H1 (cell line): ENCODE results near the gene PRKCH. TPM values are rescaled to one million over a fixed set of nuclear protein-coding genes. Genes with fewer than 3 reads are reported as not detected.

ENCODE experiments used
- CTCF ChIA-PET: fragments of 300-600 bp; sonication (Branson Sonifier 250); formaldehyde crosslinking; loops from one replicate; lab custom pipeline; 2021; ENCODE audit not compliant: partially characterized antibody; lab: Charles Lee
- POLR2A ChIA-PET: fragments of 300-600 bp; sonication (Branson Sonifier 250); formaldehyde crosslinking; loops from one replicate; lab custom pipeline; 2021; ENCODE audit warnings: inconsistent platforms; ENCODE audit not compliant: partially characterized antibody; lab: Charles Lee
- DNase-seq, 2 experiments: peaks; one replicate each; pipeline versions ENCODE4 v3.0.0 to v3.0.0-alpha.2; 2010 to 2022; ENCODE audit warnings: low spot score in 2 of 2, low read depth in 1 of 2, mixed read lengths in 1 of 2
- FAIRE-seq: peaks from 2 replicates; lab custom pipeline; 2011; peaks lifted over from hg19 to GRCh38; lab: Jason Lieb, UNC
- H2AFZ ChIP-seq: 2 replicates; pipeline ENCODE4 v1.8.1; 2012; ENCODE audit warnings: low read length, inconsistent platforms
- H2AK5ac ChIP-seq: 2 replicates; pipeline ENCODE4 v1.6.1; 2013; ENCODE audit warnings: low read depth, low read length
- H2BK120ac ChIP-seq: replicated peaks from 2 replicates; pipeline ENCODE3; 2013; ENCODE audit warnings: low read depth, low read length, inconsistent platforms
- H2BK12ac ChIP-seq: 2 replicates; pipeline ENCODE4 v1.6.1; 2013; ENCODE audit warnings: low read depth, low read length
- H2BK15ac ChIP-seq: 2 replicates; pipeline ENCODE4 v1.6.1; 2013; ENCODE audit warnings: low read length
- H2BK20ac ChIP-seq: 2 replicates; pipeline ENCODE4 v1.6.1; 2013; ENCODE audit warnings: low read length
- H2BK5ac ChIP-seq: 2 replicates; pipeline ENCODE4 v1.6.1; 2013; ENCODE audit warnings: low read depth, low read length
- H3K14ac ChIP-seq: 2 replicates; pipeline ENCODE4 v1.6.1; 2013; ENCODE audit warnings: inconsistent platforms; ENCODE audit not compliant: insufficient read length
- H3K18ac ChIP-seq: 2 replicates; pipeline ENCODE4 v1.6.1; 2013; ENCODE audit warnings: low read length; ENCODE audit errors: extremely low read depth
- H3K23ac ChIP-seq: 2 replicates; pipeline ENCODE4 v1.6.1; 2013; ENCODE audit warnings: inconsistent platforms; ENCODE audit not compliant: insufficient read length
- H3K23me2 ChIP-seq: 2 replicates; pipeline ENCODE4 v1.6.1; 2013; ENCODE audit warnings: low read depth, low read length
- H3K27ac ChIP-seq: 2 replicates; pipeline ENCODE4 v1.6.1; 2011; ENCODE audit warnings: low read depth, low read length, inconsistent platforms
- H3K27me3 ChIP-seq, 4 experiments: replicated peaks in 1 of 4; 1 replicate in 1 of 4; 2 replicates in 3 of 4; pipeline versions ENCODE4 v1.6.1 to v1.8.1; 2011 to 2013; ENCODE audit warnings: low read length in 3 of 4, mild to moderate bottlenecking in 3 of 4, inconsistent platforms in 2 of 4, mixed read lengths in 2 of 4, moderate library complexity in 1 of 4; ENCODE audit not compliant: control insufficient read depth in 3 of 4, insufficient read depth in 3 of 4; ENCODE audit errors: extremely low read depth in 1 of 4
- H3K36me3 ChIP-seq, 4 experiments: 2 replicates each; pipeline versions ENCODE4 v1.6.1 to v1.8.1; 2011 to 2013; ENCODE audit warnings: mild to moderate bottlenecking in 4 of 4, low read length in 3 of 4, moderate library complexity in 2 of 4, control low read depth in 1 of 4, inconsistent platforms in 1 of 4; ENCODE audit not compliant: insufficient read depth in 4 of 4, control insufficient read depth in 2 of 4
- H3K4ac ChIP-seq: replicated peaks from 2 replicates; pipeline ENCODE3; 2013; ENCODE audit warnings: low read length, low read depth, mixed read lengths, inconsistent platforms; ENCODE audit not compliant: insufficient read length
- H3K4me1 ChIP-seq, 4 experiments: replicated peaks in 1 of 4; 1 replicate in 1 of 4; 2 replicates in 3 of 4; pipeline versions ENCODE4 v1.6.1 to v1.8.1; 2011 to 2013; ENCODE audit warnings: low read length in 3 of 4, inconsistent platforms in 2 of 4, mixed read lengths in 1 of 4; ENCODE audit not compliant: insufficient read depth in 4 of 4, control insufficient read depth in 3 of 4
- H3K4me2 ChIP-seq, 2 experiments: 2 replicates each; pipeline versions ENCODE4 v1.6.1 to v1.8.1; 2011 to 2013; ENCODE audit warnings: low read depth in 2 of 2, low read length in 2 of 2, control low read depth in 1 of 2, inconsistent platforms in 1 of 2, mild to moderate bottlenecking in 1 of 2; ENCODE audit not compliant: insufficient read depth in 1 of 2
- H3K4me3 ChIP-seq, 4 experiments: fragments of 200-600, 300-600 bp in 1 of 4; sonication (generic), shearing (Covaris generic), sonication (Bioruptor Twin) in 1 of 4; 2 replicates each; pipeline versions ENCODE4 v1.5.1 to v1.8.1; 2011 to 2016; ENCODE audit warnings: low read length in 4 of 4, low read depth in 3 of 4, control low read depth in 2 of 4, inconsistent platforms in 2 of 4, mild to moderate bottlenecking in 2 of 4, mixed read lengths in 1 of 4, moderate library complexity in 1 of 4; ENCODE audit not compliant: insufficient read depth in 2 of 4; ENCODE audit errors: extremely low read depth in 1 of 4
- H3K56ac ChIP-seq: replicated peaks from 2 replicates; pipeline ENCODE3; 2013; ENCODE audit warnings: low read depth, mild to moderate bottlenecking, mixed read lengths, low read length, inconsistent platforms; ENCODE audit not compliant: insufficient read length
- H3K79me1 ChIP-seq: 2 replicates; pipeline ENCODE4 v1.6.1; 2013; ENCODE audit warnings: low read depth, low read length, control low read depth
- H3K79me2 ChIP-seq, 2 experiments: 2 replicates each; pipeline versions ENCODE4 v1.6.1 to v1.8.1; 2012 to 2013; ENCODE audit warnings: low read length in 2 of 2, mild to moderate bottlenecking in 2 of 2, inconsistent platforms in 1 of 2; ENCODE audit not compliant: insufficient read depth in 2 of 2, control insufficient read depth in 1 of 2
- H3K9ac ChIP-seq, 4 experiments: replicated peaks in 1 of 4; 1 replicate in 1 of 4; 2 replicates in 3 of 4; pipeline versions ENCODE4 v1.6.1 to v1.8.1; 2011 to 2013; ENCODE audit warnings: low read depth in 3 of 4, low read length in 3 of 4, control low read depth in 2 of 4, mild to moderate bottlenecking in 2 of 4, moderate library complexity in 2 of 4, inconsistent platforms in 1 of 4; ENCODE audit errors: extremely low read depth in 1 of 4
- H3K9me3 ChIP-seq, 2 experiments: 2 replicates each; pipeline versions ENCODE4 v1.6.1 to v1.8.1; 2012 to 2013; ENCODE audit warnings: mild to moderate bottlenecking in 2 of 2, moderate library complexity in 2 of 2, control low read depth in 1 of 2, inconsistent platforms in 1 of 2, low read depth in 1 of 2, low read length in 1 of 2, mixed read lengths in 1 of 2; ENCODE audit not compliant: insufficient read depth in 2 of 2
- H4K20me1 ChIP-seq, 2 experiments: replicated peaks in 1 of 2; 2 replicates each; pipeline versions ENCODE3 to v1.8.1; 2011 to 2013; ENCODE audit warnings: inconsistent platforms in 2 of 2, low read length in 2 of 2, mild to moderate bottlenecking in 1 of 2; ENCODE audit not compliant: insufficient read depth in 2 of 2, control insufficient read depth in 1 of 2
- H4K5ac ChIP-seq: 2 replicates; pipeline ENCODE4 v1.6.1; 2013; ENCODE audit warnings: low read length, low read depth, mixed read lengths, inconsistent platforms; ENCODE audit not compliant: insufficient read length
- H4K8ac ChIP-seq: 2 replicates; pipeline ENCODE4 v1.8.0; 2013; ENCODE audit warnings: mild to moderate bottlenecking, moderate library complexity, low read length, inconsistent platforms; ENCODE audit not compliant: insufficient read depth; ENCODE audit errors: extremely low read depth
- H4K91ac ChIP-seq: replicated peaks from 2 replicates; pipeline ENCODE3; 2013; ENCODE audit warnings: low read length, mixed read lengths, inconsistent platforms; ENCODE audit not compliant: insufficient read length
- CREB1 ChIP-seq: IDR thresholded peaks from 2 replicates; pipeline ENCODE4 v1.6.1; 2012; ENCODE audit warnings: inconsistent platforms
- CTCF ChIP-seq, 3 experiments: IDR thresholded peaks; 1 replicate in 2 of 3; 2 replicates in 1 of 3; pipeline versions ENCODE4 v1.5.1 to v1.6.1; 2011; ENCODE audit warnings: low read length in 3 of 3, mild to moderate bottlenecking in 3 of 3, inconsistent platforms in 2 of 3, low read depth in 1 of 3, moderate library complexity in 1 of 3; ENCODE audit not compliant: insufficient read depth in 1 of 3; ENCODE audit errors: control extremely low read depth in 1 of 3
- EZH2 ChIP-seq: fragments of 200-600 bp; sonication (generic); IDR thresholded peaks from 2 replicates; pipeline ENCODE4 v1.7.1; 2012; ENCODE audit warnings: low read depth, mild to moderate bottlenecking, moderate library complexity, low read length, inconsistent platforms; ENCODE audit not compliant: severe bottlenecking
- GTF2F1 ChIP-seq: IDR thresholded peaks from 2 replicates; pipeline ENCODE4 v1.6.1; 2012; ENCODE audit warnings: low read depth, low read length, improper control_type of control experiment, borderline replicate concordance
- HDAC6 ChIP-seq: IDR thresholded peaks from one replicate; pipeline ENCODE4 v1.7.1; 2012; ENCODE audit warnings: low read depth, mild to moderate bottlenecking, inconsistent platforms, low read length, moderate library complexity
- SIX5 ChIP-seq: IDR thresholded peaks from 2 replicates; pipeline ENCODE4 v1.6.1; 2011; ENCODE audit warnings: mild to moderate bottlenecking, low read depth, low read length
- TEAD4 ChIP-seq: IDR thresholded peaks from 2 replicates; pipeline ENCODE4 v1.6.1; 2012; ENCODE audit warnings: low read depth, low read length, inconsistent platforms, mixed read lengths
- YY1 ChIP-seq: IDR thresholded peaks from 2 replicates; pipeline ENCODE4 v1.6.1; 2011; ENCODE audit warnings: low read depth, mild to moderate bottlenecking, low read length
- ZNF274 ChIP-seq: IDR thresholded peaks from 2 replicates; pipeline ENCODE4 v1.7.0; 2012; ENCODE audit warnings: low read length, borderline replicate concordance; ENCODE audit errors: extremely low read depth
- WGBS, 2 experiments: shearing (Covaris generic) in 1 of 2; methylation state at CpG; one replicate each; pipeline versions ENCODE4 v1.1.6 to v1.1.7; 2013 to 2015; ENCODE audit warnings: low lambda C conversion rate in 2 of 2, mixed read lengths in 2 of 2, inconsistent platforms in 1 of 2, low coverage in 1 of 2, missing lambda C conversion rate in 1 of 2; ENCODE audit not compliant: insufficient replicate concordance in 2 of 2, insufficient coverage in 1 of 2, insufficient read length in 1 of 2; ENCODE audit errors: extremely low coverage in 1 of 2, missing lambda C conversion rate in 1 of 2; 5-methylcytosine and 5-hydroxymethylcytosine counted together
- polyA plus RNA-seq, 7 experiments: library from polyadenylated mRNA; depleted of rRNA in 3 of 7; stranded (reverse) in 5 of 7; unstranded in 2 of 7; fragments of >200 nt in 5 of 7; fragments of 200-250 nt in 2 of 7; gene quantifications; 1 replicate in 5 of 7; 2 replicates in 1 of 7; 4 replicates in 1 of 7; pipeline versions ENCODE4 v1.2.1 to v1.2.3, GENCODE V29; 2011 to 2013; ENCODE audit warnings: missing spikeins in 2 of 7, mixed read lengths in 2 of 7
- total RNA-seq: library from RNA; stranded (reverse); fragmentation: NEBNext Ultra II Directional; extraction: Animal tissue kit (Norgen Biotek cat#: 25700); gene quantifications from 2 replicates; pipeline ENCODE4 v1.2.1, GENCODE V29; 2021

Gene PRKCH
- total and polyA plus RNA-seq, 2 of the 8 experiments (the other 6 are each of a cell fraction or from before 2014, with no cell fraction given) = 6.4 to 7.0 TPM

- Histone ChIP-seq H3K79me2 (no peaks in the 10 kb centered on the region), H2AFZ (peak overlapping the region; percentile 56), H3K79me1 (no peaks in the 10 kb centered on the region), H2BK20ac (no peak overlapping the region), H4K5ac (no peak overlapping the region), H3K4me2 (no peak overlapping the region), H2BK120ac (no peak overlapping the region), H3K14ac (no peak overlapping the region), H3K27me3 (no peaks in the 10 kb centered on the region), H3K27ac (no peak overlapping the region), H2BK15ac (0 out of 2 replicates have a peak overlapping the region, but pooled peaks have one; percentile 92), H3K23ac (no peak overlapping the region), H3K18ac (no peak overlapping the region), H4K91ac (no peak overlapping the region), H3K9me3 (no peaks in the 10 kb centered on the region), H3K4ac (no peak overlapping the region), H2BK12ac (no peak overlapping the region; the same call in 1 of the 2 replicates), H4K8ac (no peak overlapping the region), H3K4me1 (peaks cover 0 to 2% (median 0%) of the 10 kb centered on the region in 4 experiments; a peak in 1 of 7 replicates), H3K36me3 (no peaks in the 10 kb centered on the region), H4K20me1 (no peaks in the 10 kb centered on the region), H3K9ac (no peak overlapping the region), H3K23me2 (no peaks in the 10 kb centered on the region), H2BK5ac (no peak overlapping the region), H2AK5ac (no peak overlapping the region), H3K4me3 (no peak overlapping the region), H3K56ac (no peak overlapping the region)
- POLR2A ChIA-PET = interaction anchor here (0.6 to 0.9 kb wide), 2 partner anchors 33 to 121 kb away, joined by 3 read pairs; no protein-coding TSS in a partner anchor
- WGBS, 2 experiments = 88% methylated on average over 5 of the region's 5 CpGs; no CpG with 5 or more reads in 1 of the 2 experiments
- no peak for DNase-seq
- CTCF ChIA-PET = interaction anchor here (0.6 to 2.8 kb wide), 4 partner anchors 17 to 305 kb away, joined by 3 to 10 read pairs (median 4); no protein-coding TSS in a partner anchor
- no peak for FAIRE-seq
- TF ChIP-seq EZH2 (no peak), GTF2F1 (no peak), SIX5 (no peak), CTCF (IDR thresholded peaks at IDR 0.05; ENCODE audit: control extremely low read depth in 1 of 3, insufficient read depth in 1 of 3, low read depth in 1 of 3, low read length in 3 of 3) (no peak), ZNF274 (no peak), TEAD4 (no peak), YY1 (no peak), HDAC6 (no peak), CREB1 (no peak)
These were observed 264.5 kb downstream of the PRKCH start for GRCh38 chr14:61585598-61586543.
